Midbrain (tissue), 1 donor: ENCODE results near the gene ADARB2.
"Not testable (repeated sequence)": the region's sequence is repeated elsewhere in the genome, so short reads cannot be mapped to it uniquely, and the experiment has no call there.

ENCODE experiments used
- DNase-seq: peaks from one replicate; lab custom pipeline; 2025; lab: John Stamatoyannopoulos, UW

The ADARB2 gene

GRCh38 chr10:1347962-1348772, 389.2 kb downstream of the ADARB2 start:
- DNase-seq, result no peak

- DNase-seq, result no peak
Measured at GRCh38 chr10:1347525-1347924, 389.8 kb downstream of the ADARB2 start.

- DNase-seq, result no peak
Measured at GRCh38 chr10:1346201-1346600, 391.1 kb downstream of the ADARB2 start.

- no peak for DNase-seq
Measured at GRCh38 chr10:1345368-1345767, 392.0 kb downstream of the ADARB2 start.

GRCh38 chr10:1344846-1345245, 392.5 kb downstream of the ADARB2 start:
- no peak for DNase-seq

GRCh38 chr10:1344408-1344807, 392.9 kb downstream of the ADARB2 start:
- no peak for DNase-seq

- no peak for DNase-seq
Measured at GRCh38 chr10:1343176-1343575, 394.1 kb downstream of the ADARB2 start.

GRCh38 chr10:1341052-1341451, 396.3 kb downstream of the ADARB2 start:
- DNase-seq, result not testable (repeated sequence)

- DNase-seq, result no peak
Measured at GRCh38 chr10:1339396-1339795, 397.9 kb downstream of the ADARB2 start.

- no peak for DNase-seq
Measured at GRCh38 chr10:1335642-1336041, 401.7 kb downstream of the ADARB2 start.

GRCh38 chr10:1333981-1334380, 403.3 kb downstream of the ADARB2 start:
- DNase-seq, result no peak

GRCh38 chr10:1331560-1331959, 405.8 kb downstream of the ADARB2 start:
- no peak for DNase-seq

GRCh38 chr10:1329622-1330021, 407.7 kb downstream of the ADARB2 start:
- DNase-seq, result no peak

- DNase-seq, result no peak
Measured at GRCh38 chr10:1328981-1329614, 408.2 kb downstream of the ADARB2 start.

GRCh38 chr10:1328161-1328823, 409.0 kb downstream of the ADARB2 start:
- no peak for DNase-seq

GRCh38 chr10:1327759-1328158, 409.6 kb downstream of the ADARB2 start:
- DNase-seq, result no peak

GRCh38 chr10:1326514-1326913, 410.8 kb downstream of the ADARB2 start:
- not testable (repeated sequence) for DNase-seq

- DNase-seq, result no peak
Measured at GRCh38 chr10:1324903-1325302, 412.4 kb downstream of the ADARB2 start.

GRCh38 chr10:1323951-1324350, 413.4 kb downstream of the ADARB2 start:
- no peak for DNase-seq

GRCh38 chr10:1320739-1321320, 416.5 kb downstream of the ADARB2 start:
- no peak for DNase-seq

GRCh38 chr10:1316809-1317143, 420.5 kb downstream of the ADARB2 start:
- DNase-seq, result peak; percentile 12

- peak; percentile 45 for DNase-seq
Measured at GRCh38 chr10:1316121-1316808, 421.1 kb downstream of the ADARB2 start.
